HG03025 (cell line): Measurements from ENCODE around the gene CISH.
A peak's percentile ranks its signal among the peaks of the same experiment; 100 is the strongest.

Experiments used
- ATAC-seq: cut with Tn5 transposase; IDR thresholded peaks from one replicate; pipeline ENCODE4 v1.9.1; 2021; ENCODE audit warnings: mild to moderate bottlenecking, moderate library complexity; ENCODE audit not compliant: unreplicated experiment, low FRiP score

Gene CISH

DNA sequence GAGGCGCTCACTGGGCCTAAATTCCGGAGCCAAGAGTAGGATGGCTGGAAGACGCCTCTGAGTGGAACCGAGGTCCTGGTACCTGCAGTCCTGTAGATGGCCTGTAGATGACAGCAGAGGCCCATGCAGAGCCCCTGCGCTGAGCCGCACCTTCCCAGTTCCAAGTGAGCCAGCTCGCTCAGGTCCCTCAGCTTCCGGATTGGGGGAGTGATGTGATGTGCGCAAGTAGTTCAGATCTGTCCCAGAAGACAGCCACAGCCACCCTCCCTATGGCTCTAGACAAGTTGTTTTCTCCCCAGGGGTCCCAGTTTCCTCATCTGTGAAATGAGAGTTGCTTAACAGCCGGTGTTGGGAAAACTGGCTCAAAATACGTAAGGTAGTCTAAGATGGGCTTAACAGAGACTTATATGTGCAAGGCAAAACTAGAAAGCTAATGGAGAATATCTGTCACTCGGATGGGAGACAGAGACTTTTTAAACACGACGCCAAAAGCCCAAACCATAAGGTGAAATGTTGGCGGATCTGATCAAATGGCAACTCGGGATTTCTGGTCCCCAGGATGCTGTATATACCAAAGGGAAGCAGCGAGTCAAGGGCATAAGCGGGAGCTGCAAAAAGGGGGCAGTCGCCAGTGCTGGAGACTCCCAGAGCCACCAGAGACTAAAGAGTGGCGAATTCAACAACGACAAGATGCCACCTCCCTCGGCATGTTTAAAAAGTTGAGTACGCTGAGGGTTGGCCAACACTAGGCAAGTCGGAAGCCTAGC lies 4.6 kb upstream of the CISH start:
- ATAC-seq, result no peak

GRCh38 chr3:50615190-50615589 lies 3.6 kb upstream of the CISH start:
- no peak for ATAC-seq

DNA sequence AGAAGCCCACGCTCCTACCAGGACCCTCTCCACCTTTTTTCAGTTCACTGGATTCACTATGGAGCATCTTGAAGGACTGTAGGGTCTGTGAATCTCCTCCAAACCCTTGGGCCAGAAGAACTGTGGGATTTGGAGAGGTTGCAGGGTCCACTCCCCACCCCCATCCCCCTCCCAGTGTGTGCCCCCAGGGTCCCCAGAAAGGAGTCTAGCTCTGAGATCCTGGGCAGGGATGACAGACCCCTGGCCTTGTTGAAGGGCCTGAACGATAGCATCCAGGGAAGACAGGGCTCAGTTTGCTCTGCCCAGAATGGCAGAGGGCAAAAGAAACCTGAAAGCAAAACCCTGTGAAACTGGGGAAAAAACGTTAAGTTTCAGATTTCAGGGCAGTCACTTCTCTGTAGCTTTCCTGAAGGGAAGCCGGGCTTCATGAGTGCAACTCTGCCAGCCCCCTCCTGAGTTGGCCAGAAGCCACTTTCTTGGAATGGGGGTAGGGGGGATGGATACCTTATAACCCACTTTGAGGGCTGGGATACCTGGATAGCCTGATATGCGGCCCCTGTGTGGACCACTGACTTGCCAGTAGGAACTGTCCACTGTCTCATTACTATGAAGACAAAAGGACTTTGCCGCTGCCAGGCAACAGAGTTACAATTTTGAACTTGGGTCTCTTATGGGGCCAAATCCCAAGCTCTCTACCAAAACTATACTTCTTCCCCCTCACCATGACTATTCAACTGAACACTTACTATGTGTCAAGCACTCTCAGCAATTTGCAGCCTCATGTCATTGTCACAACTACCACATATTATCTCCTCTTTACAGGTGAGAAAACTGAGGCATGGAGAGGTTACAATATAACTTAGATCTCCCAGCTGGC lies 1.6 kb upstream of the CISH start:
- no peak for ATAC-seq

- ATAC-seq, result peak; percentile 2
These were observed 784 bp upstream of the CISH start for GRCh38 chr3:50612234-50612882.

DNA sequence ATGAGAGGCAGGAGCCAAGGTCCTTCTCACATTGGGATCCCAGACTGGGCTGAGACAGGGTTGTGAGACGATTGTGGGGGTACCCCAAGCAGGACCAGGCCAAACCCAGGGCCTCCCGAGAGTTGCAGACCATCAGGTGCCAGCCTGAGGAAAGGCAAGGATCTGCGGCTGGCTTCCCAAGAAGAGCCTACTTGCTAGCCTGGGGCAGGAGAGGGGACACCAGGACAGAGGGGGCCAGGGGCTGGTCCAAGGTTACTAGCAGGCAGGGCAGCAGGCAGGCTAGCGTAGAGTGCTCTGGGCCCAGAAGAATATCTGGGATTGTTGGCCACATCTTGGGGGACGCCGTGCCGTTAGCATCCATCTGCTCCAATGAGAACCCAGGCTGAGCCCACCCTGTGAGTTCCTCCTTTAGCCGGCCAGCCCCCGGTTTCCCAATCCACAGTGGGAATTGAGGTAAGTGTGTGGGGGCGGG lies 546 bp downstream of the CISH start:
- ATAC-seq, result no peak

DNA sequence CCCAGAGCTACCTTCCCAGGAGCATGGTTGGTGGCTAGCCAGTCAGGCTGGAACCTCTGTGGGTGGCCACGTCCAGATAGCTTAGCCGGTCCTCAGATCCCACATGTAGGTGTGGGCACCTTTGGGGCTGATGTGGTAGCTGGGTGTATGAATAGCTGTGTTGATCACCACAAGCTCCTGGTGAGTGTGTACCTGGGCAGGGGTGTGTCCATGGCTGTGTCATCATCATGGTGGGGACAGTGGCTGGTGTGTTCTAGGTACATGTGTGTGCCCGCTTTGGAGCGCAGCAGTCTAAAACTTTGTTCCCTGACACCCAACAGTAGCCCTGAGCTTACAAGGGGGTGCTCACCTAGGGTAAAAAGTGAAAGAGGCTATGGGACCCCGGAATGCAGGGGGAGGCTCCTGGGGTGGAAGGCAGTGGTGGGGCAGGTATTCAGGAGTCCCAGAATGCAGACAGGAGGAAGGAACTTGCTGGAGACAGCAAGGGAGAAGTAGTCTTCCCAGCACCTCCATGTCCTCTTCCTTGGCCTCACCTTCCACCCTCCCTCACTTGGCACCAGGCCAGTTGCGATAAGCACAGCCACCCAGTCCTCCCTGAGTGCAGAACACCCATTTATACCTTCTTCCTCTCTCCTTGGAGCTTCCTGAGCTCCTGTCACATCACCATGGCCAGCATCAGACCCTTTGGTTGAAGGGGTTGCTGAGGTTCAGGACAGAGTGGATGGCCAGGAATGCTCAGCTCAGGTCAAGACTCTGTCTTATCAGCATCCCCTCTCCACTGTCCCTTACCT lies 1.2 kb downstream of the CISH start:
- ATAC-seq, result no peak

DNA sequence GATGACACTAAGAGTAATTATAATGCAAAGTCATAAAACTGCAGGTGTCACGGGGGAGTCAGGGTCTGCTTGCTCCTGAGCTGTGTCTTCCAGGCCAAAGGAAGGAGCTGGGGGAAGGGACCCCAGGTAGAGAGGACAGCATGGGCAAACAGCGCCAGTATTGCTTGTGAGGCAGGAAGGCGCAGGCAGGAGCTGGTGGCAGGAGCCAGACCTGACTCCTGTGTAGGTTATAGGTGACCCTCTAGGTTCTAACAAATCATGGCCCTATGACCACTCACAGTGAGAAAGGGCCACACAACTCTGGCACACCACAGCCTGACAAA lies 1.9 kb downstream of the CISH start:
- no peak for ATAC-seq

DNA sequence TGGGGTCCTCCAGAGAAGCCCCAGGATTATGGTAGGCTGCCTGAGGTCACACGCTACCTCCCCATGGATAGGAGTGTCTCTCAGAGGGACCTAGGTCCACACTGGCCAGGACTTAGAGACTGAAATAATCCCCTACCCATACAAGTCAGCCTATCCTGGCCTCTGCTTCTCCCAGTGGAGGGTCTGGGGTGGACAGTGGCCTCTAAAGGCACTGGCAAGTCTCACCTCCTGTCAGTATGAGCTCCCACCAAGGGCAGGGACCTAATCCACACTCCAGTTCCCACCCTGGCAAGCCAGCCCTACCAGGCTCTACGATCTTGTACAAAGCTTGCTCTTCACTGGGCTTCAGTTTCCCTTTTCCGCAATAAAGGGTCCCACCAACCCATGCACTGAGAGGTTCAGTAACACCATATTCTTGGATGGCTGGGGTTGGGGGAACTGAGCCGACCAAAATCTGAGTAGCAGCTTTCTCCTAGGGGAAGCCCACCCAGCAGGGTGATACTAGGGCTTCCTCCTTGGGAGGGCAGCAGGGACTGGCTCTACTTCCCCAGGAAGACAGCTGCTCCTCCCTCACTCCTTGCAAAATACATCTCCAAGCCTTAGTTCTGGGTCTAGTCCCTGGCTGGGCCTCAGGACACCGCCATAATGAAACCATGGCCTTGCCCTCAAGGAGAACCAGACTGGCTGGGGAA lies 2.4 kb downstream of the CISH start:
- no peak for ATAC-seq

DNA sequence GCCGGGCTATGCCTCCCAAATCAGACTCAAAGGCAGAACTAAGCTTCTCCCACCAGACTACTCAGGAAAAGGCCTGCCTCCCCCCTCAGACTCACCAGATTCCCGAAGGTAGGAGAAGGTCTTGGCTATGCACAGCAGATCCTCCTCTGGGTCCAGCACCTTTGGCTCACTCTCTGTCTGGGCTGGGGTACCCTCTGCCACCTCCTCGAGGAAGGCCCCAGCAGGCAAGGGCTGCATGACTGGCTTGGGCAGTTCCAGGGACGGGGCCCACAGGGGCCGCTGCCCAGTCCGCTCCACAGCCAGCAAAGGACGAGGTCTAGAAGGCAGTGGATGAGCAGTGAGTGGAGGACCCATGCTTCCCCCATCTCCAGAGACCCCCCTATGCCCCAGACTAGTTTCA lies 3.3 kb downstream of the CISH start:
- ATAC-seq, result no peak

- ATAC-seq, result no peak
These were observed 4.1 kb downstream of the CISH start for GRCh38 chr3:50607271-50608091.

DNA sequence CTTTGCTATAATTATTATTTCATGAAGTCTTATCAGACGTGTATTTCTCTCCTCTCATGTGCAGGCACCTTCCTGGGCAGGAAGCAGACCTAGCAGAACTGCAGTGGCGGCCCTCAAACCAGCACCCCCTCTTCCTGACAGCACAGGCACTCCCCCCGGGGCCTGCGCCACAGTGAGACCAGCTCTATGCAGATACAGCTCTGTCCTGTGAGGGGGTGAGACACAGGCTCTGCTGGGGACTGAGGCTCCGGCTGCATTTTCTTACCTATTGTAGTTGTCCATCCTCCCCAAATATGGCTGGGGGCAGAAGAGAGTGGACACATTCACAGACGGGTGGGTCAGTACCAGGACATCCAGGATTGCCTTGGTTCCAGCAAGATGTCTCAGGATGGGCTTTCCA lies 5.0 kb downstream of the CISH start:
- no peak for ATAC-seq

DNA sequence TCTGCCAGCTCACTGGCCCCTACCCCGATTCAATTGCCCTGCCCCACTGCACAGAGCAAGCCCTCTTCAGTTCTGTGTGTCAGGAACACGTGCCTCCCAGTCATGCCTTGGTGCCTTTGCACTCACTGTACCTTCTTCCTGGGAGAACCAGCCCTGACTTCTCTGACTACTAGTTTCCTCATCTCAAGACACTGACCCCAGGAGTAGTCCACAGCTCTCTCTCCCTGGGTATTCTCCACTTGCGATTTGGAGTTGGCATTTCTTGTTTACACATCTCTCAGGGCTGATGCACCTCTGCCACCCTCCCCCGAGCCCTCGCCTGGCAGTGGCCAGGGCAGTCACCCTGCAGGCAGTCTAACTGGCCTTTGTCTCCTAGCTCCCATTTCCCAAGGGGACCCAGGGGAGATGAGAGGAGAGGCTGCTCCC lies 5.7 kb downstream of the CISH start:
- ATAC-seq, result no peak

- ATAC-seq, result no peak
These were observed 6.7 kb downstream of the CISH start for GRCh38 chr3:50604628-50605588.

DNA sequence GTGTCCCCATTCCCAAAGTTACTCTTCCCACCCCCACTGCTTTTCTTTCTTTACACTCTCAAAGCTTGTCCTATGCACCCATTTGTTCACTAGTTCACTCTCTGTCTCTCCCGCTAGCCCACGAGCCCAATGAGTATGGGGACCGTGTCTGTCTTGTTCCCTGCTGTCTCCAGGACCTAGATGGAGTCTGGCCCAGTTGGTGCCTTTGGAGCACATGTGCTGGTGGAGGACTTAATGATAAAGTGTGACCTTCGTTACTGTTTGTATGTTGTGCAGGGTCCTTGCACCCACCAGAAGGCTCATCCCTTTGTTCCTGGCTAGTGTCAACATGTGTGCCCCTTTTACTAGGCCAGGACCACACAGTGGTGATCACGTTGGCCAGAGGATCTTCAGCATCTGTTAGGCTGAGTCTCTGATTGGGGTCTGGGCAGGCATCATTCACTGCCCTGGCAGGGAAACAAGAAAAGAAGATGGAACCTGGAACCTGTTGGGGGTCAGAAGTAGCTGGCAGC lies 7.4 kb downstream of the CISH start:
- ATAC-seq, result no peak

DNA sequence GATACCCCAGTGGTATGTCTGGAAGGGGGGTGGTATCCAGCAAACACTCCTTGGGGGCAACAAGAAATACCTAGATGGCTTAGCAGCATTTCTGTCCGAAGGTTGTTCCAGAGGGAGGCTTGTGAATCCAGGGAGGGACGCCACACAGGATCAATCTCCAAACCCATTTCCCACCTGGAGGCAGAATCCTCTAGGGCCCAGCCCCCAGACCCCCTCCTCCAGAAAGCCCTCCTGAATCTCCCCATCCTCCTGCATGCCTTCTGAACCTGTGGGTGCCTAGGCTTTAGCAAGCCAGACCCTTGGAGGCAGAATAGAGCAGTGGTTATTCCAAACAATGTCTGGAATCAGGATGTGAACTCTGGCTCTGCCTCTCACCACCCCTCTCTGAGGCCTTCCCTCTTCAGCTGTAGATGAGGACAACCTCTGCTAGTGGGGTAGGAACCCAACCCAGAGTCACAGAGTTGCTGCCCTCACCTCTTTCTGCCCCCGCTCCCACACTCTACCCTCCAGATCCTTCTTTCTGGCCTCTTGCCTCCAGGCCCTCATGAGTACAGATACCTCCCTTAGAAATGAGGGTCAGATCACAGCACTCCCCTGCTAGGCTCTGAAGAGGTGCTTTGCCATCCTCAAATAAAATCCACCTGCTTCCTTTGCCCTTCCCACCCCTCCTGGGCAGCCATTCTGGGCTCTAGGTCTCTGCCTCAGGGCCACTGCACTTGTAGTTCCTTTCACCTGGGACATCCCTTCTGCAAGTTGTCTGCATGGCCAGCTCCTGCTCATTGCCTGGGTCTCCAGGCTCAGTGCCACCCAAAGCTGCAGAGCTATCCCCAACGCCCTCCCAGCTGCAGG lies 8.1 kb downstream of the CISH start:
- no peak for ATAC-seq

GRCh38 chr3:50602595-50603191 lies 8.9 kb downstream of the CISH start:
- ATAC-seq, result no peak
